ENCODE results near the gene GLIS2.
"Not testable (repeated sequence)": the region's sequence is repeated elsewhere in the genome, so short reads cannot be mapped to it uniquely, and the experiment has no call there.

The GLIS2 gene

GRCh38 chr16:4321286-4322120 lies 5.6 kb downstream of the GLIS2 start:
- DNase-seq, result no peak

- no peak for DNase-seq
Measured at GRCh38 chr16:4322121-4323052, 6.5 kb downstream of the GLIS2 start.

GRCh38 chr16:4323071-4323844 lies 7.4 kb downstream of the GLIS2 start:
- DNase-seq, result no peak

GRCh38 chr16:4323845-4324488 lies 8.1 kb downstream of the GLIS2 start:
- DNase-seq, result no peak

- no peak for DNase-seq
Measured at GRCh38 chr16:4324492-4325252, 8.8 kb downstream of the GLIS2 start.

- no peak for DNase-seq
Measured at GRCh38 chr16:4325253-4325758, 9.4 kb downstream of the GLIS2 start.

- no peak for DNase-seq
Measured at GRCh38 chr16:4327386-4328045, 11.6 kb downstream of the GLIS2 start.

- peak; percentile 72 to 81 for DNase-seq
Measured at GRCh38 chr16:4328046-4328781, 12.3 kb downstream of the GLIS2 start.

GRCh38 chr16:4328782-4329775 lies 13.2 kb downstream of the GLIS2 start:
- DNase-seq, result no peak

- DNase-seq, result peak in 1 of 2 experiments; percentile 59
Measured at GRCh38 chr16:4330277-4330874, 14.5 kb downstream of the GLIS2 start.

- no peak for DNase-seq
Measured at GRCh38 chr16:4332083-4332482, 16.2 kb downstream of the GLIS2 start.

- no peak for DNase-seq
Measured at GRCh38 chr16:4332623-4333307, 16.9 kb downstream of the GLIS2 start.

GRCh38 chr16:4333308-4333638 lies 17.4 kb downstream of the GLIS2 start:
- DNase-seq, result no peak

- DNase-seq, result not testable (repeated sequence)
Measured at GRCh38 chr16:4333714-4334113, 17.8 kb downstream of the GLIS2 start.

- no peak for DNase-seq
Measured at GRCh38 chr16:4334724-4335495, 19.0 kb downstream of the GLIS2 start.

- DNase-seq, result no peak
Measured at GRCh38 chr16:4336701-4337539, 21.1 kb downstream of the GLIS2 start.

All from NCI-H524 (cell line).